HepG2 (cell line): ENCODE data around the gene MRPL38. TPM values are rescaled to one million over a fixed set of nuclear protein-coding genes. Genes with fewer than 3 reads are reported as not detected.

Experiments used
- AKNA ChIP-seq: sonication (generic); formaldehyde crosslinking; IDR thresholded peaks from 2 replicates; pipeline ENCODE4 v1.4.0; 2020; ENCODE audit warnings: missing genetic modification reagents, borderline replicate concordance
- BORCS8-MEF2B ChIP-seq: sonication (generic); formaldehyde crosslinking; IDR thresholded peaks from 2 replicates; pipeline ENCODE4 v1.8.0; 2022; ENCODE audit warnings: mild to moderate bottlenecking, missing genetic modification reagents
- BRCA1 ChIP-seq: sonication (generic); formaldehyde crosslinking; IDR thresholded peaks from 2 replicates; pipeline ENCODE4 v1.4.0; 2020; ENCODE audit warnings: missing genetic modification reagents
- HMG20A ChIP-seq: IDR thresholded peaks from 2 replicates; pipeline ENCODE4 v1.6.1; 2016; ENCODE audit warnings: borderline replicate concordance
- HMGXB4 ChIP-seq, 2 experiments: sonication (generic) in 1 of 2; formaldehyde crosslinking in 1 of 2; IDR thresholded peaks; 2 replicates each; pipeline versions ENCODE4 v1.4.0 to v1.6.1; 2018 to 2020; ENCODE audit warnings: missing genetic modification reagents in 2 of 2, borderline replicate concordance in 1 of 2, low read depth in 1 of 2, mild to moderate bottlenecking in 1 of 2, missing biosample characterization in 1 of 2
- KLF9 ChIP-seq: IDR thresholded peaks from 2 replicates; pipeline ENCODE4 v1.6.1; 2016; ENCODE audit warnings: low read depth
- MTA1 ChIP-seq: sonication (generic); formaldehyde crosslinking; IDR thresholded peaks from 2 replicates; pipeline ENCODE4 v1.4.0; 2020; ENCODE audit warnings: missing genetic modification reagents, mild to moderate bottlenecking, borderline replicate concordance
- MTF2 ChIP-seq: sonication (generic); formaldehyde crosslinking; IDR thresholded peaks from 2 replicates; pipeline ENCODE4 v1.5.0; 2020; ENCODE audit warnings: missing genetic modification reagents, borderline replicate concordance
- PHB2 ChIP-seq: fragments of 450-650 bp; IDR thresholded peaks from 2 replicates; pipeline ENCODE4 v1.6.1; 2018; ENCODE audit not compliant: partially characterized antibody
- POLR2A ChIP-seq, 2 experiments: IDR thresholded peaks; 2 replicates each; pipeline ENCODE4 v1.6.1; 2011; ENCODE audit warnings: low read depth in 2 of 2, low read length in 2 of 2, mild to moderate bottlenecking in 1 of 2, moderate library complexity in 1 of 2; ENCODE audit not compliant: insufficient read depth in 1 of 2
- SIN3A ChIP-seq: IDR thresholded peaks from 2 replicates; pipeline ENCODE4 v1.6.1; 2011; ENCODE audit warnings: low read depth, mild to moderate bottlenecking, control low read depth, low read length, borderline replicate concordance
- SKI ChIP-seq: fragments of 450-650 bp; IDR thresholded peaks from one replicate; pipeline ENCODE4 v1.6.1; 2018; ENCODE audit warnings: mild to moderate bottlenecking; ENCODE audit not compliant: partially characterized antibody
- SP5 ChIP-seq: IDR thresholded peaks from 2 replicates; pipeline ENCODE4 v1.6.1; 2016; ENCODE audit warnings: low read depth, borderline replicate concordance
- TBX2 ChIP-seq: sonication (generic); formaldehyde crosslinking; IDR thresholded peaks from 2 replicates; pipeline ENCODE4 v1.5.0; 2020; ENCODE audit warnings: missing genetic modification reagents, mild to moderate bottlenecking, borderline replicate concordance
- ZNF234 ChIP-seq: sonication (generic); formaldehyde crosslinking; conservative IDR thresholded peaks from 2 replicates; pipeline ENCODE4 v1.5.1; 2020; ENCODE audit warnings: mild to moderate bottlenecking, missing genetic modification reagents
- ZNF460 ChIP-seq: sonication (generic); formaldehyde crosslinking; IDR thresholded peaks from 2 replicates; pipeline ENCODE4 v1.5.1; 2020; ENCODE audit warnings: missing genetic modification reagents, mild to moderate bottlenecking, borderline replicate concordance
- ZNF569 ChIP-seq: sonication (generic); formaldehyde crosslinking; IDR thresholded peaks from 2 replicates; pipeline ENCODE4 v1.5.0; 2020; ENCODE audit warnings: mild to moderate bottlenecking, missing genetic modification reagents, moderate library complexity, borderline replicate concordance
- polyA plus RNA-seq, 8 experiments: library from polyadenylated mRNA; depleted of rRNA in 3 of 8; stranded (reverse) in 7 of 8; unstranded in 1 of 8; fragments of >200 nt; fragmentation: Illumina TruSeq in 4 of 8; extraction: Trizol in 4 of 8; gene quantifications; 2 replicates each; pipeline versions ENCODE4 v1.2.1 to v1.2.3, GENCODE V29; 2011 to 2016; ENCODE audit warnings: low read depth in 4 of 8, missing spikeins in 1 of 8, mixed read lengths in 1 of 8; ENCODE audit not compliant: insufficient read depth in 1 of 8
- total RNA-seq, 5 experiments: library from RNA; depleted of rRNA; stranded (reverse); fragments of >200 nt; fragmentation: Illumina TruSeq; extraction: Trizol; gene quantifications; 2 replicates each; pipeline ENCODE4 v1.2.3, GENCODE V29; 2016; ENCODE audit warnings: low read depth in 1 of 5
- TF ChIP-seq, protein P1 (sequence below): IDR thresholded peaks from 2 replicates; pipeline ENCODE4 v1.6.1; 2016; ENCODE audit warnings: control low read depth
- TF ChIP-seq, protein P2 (sequence below): sonication (generic); formaldehyde crosslinking; IDR thresholded peaks from 2 replicates; pipeline ENCODE4 v1.8.0; 2022; ENCODE audit warnings: low read depth, missing genetic modification reagents

Gene MRPL38
- total and polyA plus RNA-seq, 2 of the 13 experiments (the other 11 are each of a cell fraction or from before 2014, with no cell fraction given) = 83.7 to 125 TPM

GRCh38 chr17:75940727-75941441, 36.2 kb upstream of the MRPL38 start, which contains the start of gene FBF1 (continued):
- TF ChIP-seq, protein P1, sequence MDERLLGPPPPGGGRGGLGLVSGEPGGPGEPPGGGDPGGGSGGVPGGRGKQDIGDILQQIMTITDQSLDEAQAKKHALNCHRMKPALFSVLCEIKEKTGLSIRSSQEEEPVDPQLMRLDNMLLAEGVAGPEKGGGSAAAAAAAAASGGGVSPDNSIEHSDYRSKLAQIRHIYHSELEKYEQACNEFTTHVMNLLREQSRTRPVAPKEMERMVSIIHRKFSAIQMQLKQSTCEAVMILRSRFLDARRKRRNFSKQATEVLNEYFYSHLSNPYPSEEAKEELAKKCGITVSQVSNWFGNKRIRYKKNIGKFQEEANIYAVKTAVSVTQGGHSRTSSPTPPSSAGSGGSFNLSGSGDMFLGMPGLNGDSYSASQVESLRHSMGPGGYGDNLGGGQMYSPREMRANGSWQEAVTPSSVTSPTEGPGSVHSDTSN (CRISPR knock-in tag) = no peak
- TF ChIP-seq ZNF460 (no peak), ZNF234 (CRISPR knock-in tag) (no peak), HMG20A (CRISPR knock-in tag) (no peak), TBX2 (CRISPR knock-in tag) (peak; percentile 91), BRCA1 (peak; percentile 95), KLF9 (CRISPR knock-in tag) (peak; percentile 41; the same call in 1 of the 2 replicates), SP5 (CRISPR knock-in tag) (peak; percentile 64), BORCS8-MEF2B (CRISPR knock-in tag) (peak; percentile 97), SKI (peak; percentile 98), HMGXB4 (CRISPR knock-in tag; IDR thresholded peaks at IDR 0.05; ENCODE audit: borderline replicate concordance in 1 of 2, low read depth in 1 of 2) (peak; percentile 79 to 88; a peak in 3 of 4 replicates), MTF2 (CRISPR knock-in tag) (no peak; the same call in 1 of the 2 replicates), PHB2 (no peak), ZNF569 (CRISPR knock-in tag) (peak; percentile 71; the same call in 1 of the 2 replicates), SIN3A (peak; percentile 98), MTA1 (CRISPR knock-in tag) (peak; percentile 40; the same call in 1 of the 2 replicates), POLR2A (IDR thresholded peaks at IDR 0.05; ENCODE audit: insufficient read depth in 1 of 2, low read depth in 2 of 2, low read length in 2 of 2) (peak; percentile 89 to 94), AKNA (CRISPR knock-in tag) (no peak)
- TF ChIP-seq, protein P2, sequence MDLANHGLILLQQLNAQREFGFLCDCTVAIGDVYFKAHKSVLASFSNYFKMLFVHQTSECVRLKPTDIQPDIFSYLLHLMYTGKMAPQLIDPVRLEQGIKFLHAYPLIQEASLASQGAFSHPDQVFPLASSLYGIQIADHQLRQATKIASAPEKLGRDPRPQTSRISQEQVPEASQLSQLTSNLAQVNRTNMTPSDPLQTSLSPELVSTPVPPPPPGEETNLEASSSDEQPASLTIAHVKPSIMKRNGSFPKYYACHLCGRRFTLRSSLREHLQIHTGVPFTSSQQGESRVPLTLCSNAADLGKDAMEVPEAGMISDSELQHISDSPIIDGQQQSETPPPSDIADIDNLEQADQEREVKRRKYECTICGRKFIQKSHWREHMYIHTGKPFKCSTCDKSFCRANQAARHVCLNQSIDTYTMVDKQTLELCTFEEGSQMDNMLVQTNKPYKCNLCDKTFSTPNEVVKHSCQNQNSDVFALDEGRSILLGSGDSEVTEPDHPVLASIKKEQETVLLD (CRISPR knock-in tag) = peak; percentile 77
